GM19468 (cell line): ENCODE results near the gene TMEM237.
"Not testable (repeated sequence)": the region's sequence is repeated elsewhere in the genome, so short reads cannot be mapped to it uniquely, and the experiment has no call there.

Experiments
- ATAC-seq: cut with Tn5 transposase; IDR thresholded peaks from one replicate; pipeline ENCODE4 v1.9.1; 2021; ENCODE audit warnings: mild to moderate bottlenecking, moderate library complexity, moderate number of reproducible peaks; ENCODE audit not compliant: unreplicated experiment; ENCODE audit errors: extremely low read depth

TMEM237 gene, protein sequence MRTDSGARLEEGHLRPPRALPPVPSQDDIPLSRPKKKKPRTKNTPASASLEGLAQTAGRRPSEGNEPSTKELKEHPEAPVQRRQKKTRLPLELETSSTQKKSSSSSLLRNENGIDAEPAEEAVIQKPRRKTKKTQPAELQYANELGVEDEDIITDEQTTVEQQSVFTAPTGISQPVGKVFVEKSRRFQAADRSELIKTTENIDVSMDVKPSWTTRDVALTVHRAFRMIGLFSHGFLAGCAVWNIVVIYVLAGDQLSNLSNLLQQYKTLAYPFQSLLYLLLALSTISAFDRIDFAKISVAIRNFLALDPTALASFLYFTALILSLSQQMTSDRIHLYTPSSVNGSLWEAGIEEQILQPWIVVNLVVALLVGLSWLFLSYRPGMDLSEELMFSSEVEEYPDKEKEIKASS

DNA sequence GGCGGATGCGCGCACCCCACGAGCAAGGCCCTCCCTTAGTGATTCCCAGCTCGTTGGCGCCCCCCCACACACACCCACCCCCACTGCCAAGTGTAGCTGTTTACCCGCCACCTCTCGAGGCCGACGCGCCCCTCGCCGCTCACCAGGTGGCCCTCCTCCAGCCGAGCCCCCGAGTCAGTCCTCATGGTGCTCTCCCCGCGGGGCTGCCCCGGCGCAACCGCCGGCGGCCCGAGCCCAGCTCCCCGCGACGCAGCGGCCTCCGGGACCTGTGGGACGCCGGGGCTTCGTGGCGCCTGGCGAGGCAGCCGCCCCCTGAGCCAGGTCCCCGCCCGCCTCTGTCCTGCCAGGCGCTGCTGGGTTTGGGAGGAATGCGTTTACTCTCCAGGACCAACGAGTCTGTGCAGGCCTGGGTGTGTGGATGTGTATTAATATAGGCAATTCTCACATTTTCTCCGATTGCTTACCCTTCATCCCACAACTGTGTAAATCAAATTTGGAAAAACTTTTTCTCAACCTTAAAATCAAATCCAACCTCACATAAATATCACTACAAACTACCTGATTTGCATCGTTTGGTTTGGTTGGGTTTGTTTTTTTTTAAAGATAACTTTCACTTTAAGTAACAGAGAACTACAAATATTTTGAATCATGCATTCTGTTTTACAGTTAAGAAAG is at the start of gene TMEM237:
Gene TMEM237, minus strand, starts transcription at position 288 of the 675 bp plus-strand sequence. Its CDS starts 103 bp downstream, at position 185.
- no peak for ATAC-seq

DNA sequence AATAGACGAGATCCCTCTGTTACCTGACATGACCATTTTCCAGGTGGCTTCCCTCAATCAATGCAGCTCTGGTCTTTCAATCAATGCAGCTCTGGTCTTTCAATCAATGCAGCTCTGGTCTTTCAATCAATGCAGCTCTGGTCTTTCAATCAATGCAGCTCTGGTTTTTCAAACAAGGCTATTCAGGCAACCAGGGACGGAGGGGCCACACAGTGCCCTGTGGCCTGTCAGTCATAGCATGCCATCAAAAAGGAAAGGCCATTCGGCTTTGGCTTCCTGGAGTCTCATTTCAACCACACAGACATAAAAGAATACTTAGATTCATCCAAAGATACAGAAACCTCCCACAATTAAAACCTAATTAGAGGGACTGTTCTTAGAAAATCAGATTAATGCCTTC is 41.9 kb upstream of the TMEM237 start:
- no peak for ATAC-seq

DNA sequence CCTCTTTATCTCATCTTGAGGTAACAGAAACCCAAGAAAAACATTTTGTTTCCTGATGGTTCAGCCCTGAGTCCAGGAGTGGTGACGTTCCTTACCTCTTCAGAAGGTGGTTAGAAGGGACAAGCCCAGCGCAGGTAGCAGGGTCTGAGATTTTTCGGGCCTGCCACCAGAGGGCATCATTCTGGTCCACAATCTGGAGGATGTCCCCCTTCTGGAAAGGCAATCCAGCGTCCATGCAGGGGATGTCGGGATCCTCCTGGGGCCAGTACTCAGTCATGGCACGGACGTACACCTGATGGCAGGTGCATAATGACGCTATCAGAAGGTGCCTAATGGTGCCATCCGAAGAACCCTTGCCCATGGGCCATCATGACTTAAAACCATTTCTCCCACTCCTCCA is 37.4 kb upstream of the TMEM237 start:
- no peak for ATAC-seq

DNA sequence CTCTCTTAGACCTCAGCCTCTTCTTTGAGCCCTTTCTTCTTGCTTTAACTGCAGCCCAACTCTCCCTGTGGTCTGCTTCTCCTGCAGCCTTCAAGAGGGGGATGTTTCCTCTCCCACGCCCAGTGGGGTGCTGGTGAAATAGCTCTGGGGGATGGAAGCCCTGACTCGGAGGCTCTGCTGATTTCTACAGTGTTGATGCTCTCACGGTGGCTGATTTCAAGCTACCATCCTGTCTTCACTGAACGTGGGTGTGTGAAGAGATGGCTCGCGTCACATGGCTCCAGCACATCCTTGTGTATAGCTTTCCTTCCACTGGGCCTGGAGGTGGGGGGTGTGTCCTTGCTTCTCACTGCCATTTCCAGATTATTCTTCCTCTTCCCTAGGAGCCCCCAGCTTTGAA is 35.1 kb upstream of the TMEM237 start:
- no peak for ATAC-seq

DNA sequence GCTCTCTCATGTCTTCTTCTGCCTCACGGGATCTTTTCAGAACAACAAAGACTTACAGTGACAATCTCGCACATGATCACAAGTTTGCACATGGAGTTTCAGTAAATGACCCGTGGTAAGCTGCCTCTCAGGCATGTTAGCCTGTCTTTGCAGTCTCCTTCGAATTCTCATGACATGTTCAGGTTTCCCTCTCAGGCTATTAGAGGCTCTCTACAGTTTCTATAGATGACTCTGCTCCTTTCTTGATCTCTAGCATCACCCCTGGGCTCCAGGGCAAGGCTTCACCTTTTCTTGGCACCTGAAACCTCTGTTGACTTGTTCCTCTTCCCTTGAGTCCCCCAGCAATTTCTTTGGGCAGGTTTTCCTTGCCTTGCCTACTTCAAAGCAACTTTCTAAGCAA is 32.2 kb upstream of the TMEM237 start:
- ATAC-seq = no peak

DNA sequence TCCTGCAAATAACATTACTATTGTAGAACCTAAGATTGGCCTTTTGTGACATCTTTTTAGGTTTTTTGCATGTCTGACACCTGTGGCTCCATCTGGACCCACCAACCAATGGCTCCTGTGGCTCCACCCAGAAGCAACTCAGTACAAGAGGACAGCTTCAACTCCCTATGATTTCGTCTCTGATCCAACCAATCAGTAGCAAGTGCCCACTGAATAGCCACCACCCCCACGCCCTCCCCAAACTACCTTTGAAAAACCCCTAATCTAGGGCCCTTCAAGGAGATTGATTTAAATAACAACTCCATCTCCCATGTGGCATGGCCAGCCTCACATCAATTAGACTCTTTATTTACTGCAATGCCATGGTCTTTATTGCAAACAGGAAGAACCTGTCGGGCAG is 31.5 kb upstream of the TMEM237 start:
- no peak for ATAC-seq

DNA sequence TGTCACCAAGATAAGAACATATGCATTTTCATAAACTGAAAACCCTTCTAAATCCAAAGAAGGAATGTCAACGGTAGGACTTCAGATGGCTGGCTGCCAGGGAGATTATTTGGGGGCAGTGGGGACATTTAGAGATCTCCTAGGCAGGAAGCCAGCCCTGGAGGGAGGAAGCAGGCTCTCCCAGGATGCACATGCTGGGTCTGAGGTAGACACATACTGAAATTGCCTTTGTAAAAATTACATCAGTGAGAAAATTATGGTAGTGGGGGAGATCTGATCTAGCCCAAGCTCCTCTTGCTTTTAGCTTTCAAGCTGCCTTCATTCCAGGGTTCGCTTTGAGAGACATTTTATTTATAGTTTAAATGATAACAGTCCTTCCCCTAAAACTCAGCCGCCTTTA is 31.0 kb upstream of the TMEM237 start:
- no peak for ATAC-seq

DNA sequence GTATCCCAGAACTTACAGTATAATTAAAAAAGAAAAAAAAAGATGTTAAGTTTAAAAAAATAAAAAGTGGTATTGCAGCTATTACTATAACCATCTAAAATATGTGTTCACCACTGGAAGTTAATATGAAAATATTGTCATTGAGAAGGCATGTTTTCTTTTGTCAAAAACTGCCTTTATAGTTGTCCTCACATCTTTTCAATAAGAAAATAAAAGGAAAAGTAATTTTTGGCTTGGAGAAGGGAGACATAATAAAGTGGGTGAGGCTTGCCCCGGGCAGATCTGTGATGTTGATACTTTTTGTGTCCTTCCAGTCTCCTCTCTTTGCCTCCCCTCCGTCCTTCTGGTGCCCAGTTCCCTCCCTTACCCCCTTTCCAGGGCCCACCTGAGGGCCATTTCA is 30.2 kb upstream of the TMEM237 start:
- ATAC-seq = no peak

DNA sequence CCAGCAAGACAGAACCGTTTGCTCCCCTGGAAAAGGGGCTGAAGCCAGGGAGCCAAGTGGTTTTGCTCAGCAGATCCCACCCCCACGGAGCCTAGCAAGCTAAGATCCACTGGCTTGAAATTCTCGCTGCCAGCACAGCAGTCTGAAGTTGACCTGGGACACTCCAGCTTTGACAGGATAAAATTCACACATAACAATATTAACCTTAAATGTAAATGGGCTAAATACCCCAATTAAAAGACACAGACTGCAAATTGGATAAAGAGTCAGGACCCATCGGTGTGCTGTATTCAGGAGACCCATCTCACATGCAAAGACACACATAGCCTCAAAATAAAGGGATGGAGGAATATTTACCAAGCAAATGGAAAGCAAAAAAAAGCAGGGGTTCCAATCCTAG is 27.9 kb upstream of the TMEM237 start:
- ATAC-seq = not testable (repeated sequence)

DNA sequence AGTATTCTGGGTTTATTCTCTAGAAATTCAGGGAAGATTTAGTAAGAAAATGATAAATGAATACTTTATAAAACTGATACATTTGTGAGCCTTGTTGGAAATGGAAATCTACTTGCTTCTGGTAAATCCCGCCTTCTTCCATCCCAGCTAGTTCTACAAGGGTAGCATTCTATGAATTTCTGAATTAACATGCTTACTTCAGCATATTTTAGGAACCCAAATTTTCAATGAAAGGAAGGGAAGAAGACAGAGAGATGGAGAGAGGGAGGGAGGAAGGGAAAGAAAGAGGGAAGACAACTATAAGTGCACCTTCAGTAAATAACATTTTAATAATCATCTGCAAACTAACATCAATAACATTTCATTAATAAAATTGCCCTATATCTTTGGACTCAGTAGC is 26.6 kb upstream of the TMEM237 start:
- ATAC-seq = no peak

DNA sequence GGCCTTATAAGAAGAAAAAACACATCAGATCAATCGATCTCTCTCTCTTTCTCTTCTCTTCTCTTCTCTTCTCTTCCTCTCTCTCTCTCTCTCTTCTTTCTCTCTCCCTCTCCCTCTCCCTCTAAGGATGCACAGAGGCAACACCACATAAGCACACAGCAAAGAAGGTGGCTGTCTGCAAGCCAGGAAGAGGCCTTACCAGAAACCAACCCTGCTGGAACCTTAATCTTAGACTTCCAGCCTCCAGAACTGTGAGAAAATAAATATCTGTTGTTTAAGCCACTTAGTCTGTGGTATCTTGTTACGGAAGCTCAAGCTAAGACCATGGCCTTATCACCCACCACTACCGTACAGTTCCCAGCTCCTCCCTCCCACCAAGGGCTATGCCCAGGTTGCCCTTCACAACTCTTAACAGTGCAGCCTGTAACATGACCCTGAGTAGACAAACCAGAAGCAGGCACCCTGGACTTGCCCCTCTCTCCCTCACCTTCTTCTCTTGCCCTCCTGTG is 25.2 kb upstream of the TMEM237 start:
- ATAC-seq = no peak

DNA sequence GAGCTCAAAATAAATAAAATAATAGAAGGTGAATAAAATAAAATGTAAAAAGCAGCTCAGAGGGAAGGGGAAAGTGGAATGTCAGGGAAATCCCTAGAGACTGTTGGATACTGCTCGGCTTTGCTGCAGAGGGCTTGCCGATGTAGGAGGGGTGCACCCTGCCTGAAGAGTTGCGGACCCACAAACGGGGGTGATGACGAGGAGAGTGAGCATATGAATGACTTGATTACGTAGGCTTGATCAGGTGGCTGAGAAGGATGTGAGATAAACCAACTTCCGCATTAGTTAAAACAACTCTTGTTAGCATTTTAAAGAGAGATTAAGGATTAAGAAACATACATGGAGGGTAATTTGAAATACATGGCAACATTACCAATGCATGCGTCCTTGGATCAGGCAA is 21.0 kb upstream of the TMEM237 start:
- ATAC-seq = no peak

DNA sequence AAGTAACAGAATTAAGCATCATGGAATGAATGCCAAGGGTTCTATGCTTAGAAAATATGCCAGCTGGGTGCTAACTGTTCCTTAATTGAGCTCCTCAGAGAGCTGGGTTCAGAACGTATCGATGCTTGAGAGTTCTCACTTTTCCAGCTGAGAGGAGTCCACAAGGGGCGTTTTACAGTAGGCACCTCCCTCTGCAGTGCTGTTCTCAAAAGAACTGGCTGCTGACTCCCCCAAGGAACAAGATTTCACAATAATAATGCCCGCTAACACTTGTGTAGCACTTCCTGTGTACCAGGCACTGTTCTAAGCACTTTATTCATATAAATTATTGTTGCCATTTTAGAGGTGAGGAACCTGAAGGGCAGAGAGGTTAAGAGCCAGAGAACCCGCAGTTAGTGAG is 18.1 kb upstream of the TMEM237 start:
- no peak for ATAC-seq

DNA sequence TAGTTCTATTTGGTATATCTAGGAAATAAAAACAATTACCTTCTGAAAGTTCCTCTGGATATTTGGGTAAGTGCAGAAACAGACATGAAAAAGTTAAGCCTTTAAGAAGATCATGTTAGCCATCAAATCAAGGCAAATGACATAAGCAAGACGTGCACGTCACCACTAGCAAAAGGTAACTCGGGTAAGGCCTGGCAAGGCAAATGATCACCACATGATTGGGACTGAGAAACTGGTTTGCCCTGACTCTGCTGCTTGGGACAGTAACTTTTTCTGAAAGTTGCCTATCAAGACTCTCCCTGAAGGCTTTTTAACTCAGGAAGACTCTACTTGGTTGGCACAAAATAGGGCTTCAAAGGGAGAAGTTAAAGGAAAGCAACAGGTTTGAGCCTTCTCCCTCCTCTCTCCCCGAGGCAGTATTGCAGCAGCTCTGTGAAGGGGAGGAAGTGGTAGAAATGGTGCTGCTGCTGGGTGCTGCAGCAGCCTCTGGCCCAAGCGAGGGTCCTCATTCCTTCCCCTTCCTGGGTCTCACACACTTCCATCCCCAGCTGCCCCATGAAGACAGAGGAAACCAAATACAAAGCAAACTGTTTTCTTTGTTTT is 17.1 kb upstream of the TMEM237 start:
- no peak for ATAC-seq

DNA sequence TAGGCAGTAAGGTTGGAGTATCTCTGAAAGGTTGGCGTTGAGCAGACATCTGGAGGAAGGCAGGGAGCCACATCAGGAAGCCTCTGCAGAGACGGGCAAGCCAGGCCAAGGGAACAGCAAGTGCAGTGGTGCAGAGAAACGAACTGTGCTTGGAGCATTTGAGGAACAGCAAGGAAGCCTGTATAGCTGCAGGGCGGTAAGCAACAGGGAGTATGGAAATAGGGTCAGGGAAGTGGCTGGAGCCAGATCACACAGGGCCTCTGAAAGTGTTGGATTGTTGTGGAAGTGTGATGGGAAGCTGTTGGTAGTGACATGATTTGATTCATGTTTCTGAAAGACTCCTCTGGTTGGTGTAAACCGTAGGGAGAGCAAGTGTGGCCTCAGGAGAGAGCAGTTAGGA is 13.4 kb upstream of the TMEM237 start:
- no peak for ATAC-seq

DNA sequence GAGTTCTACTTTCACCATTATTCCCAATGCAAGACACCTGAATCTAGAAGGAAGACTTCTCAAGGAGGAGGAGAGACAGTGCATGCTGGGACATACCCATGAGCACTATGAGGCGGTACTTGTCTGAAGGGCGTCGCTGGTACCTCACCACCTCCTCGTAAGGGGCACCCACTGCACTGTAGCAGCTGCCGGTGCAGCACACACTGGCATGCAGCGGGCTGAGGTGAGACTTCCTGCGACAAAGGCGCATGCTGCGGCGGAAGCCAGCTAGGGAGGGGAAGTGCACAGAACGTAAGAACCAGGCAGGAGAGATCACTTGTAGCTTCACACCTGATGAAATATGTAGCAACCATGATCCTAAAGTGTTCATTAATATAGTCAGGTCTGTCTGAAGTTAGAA is 12.8 kb upstream of the TMEM237 start:
- ATAC-seq = no peak

DNA sequence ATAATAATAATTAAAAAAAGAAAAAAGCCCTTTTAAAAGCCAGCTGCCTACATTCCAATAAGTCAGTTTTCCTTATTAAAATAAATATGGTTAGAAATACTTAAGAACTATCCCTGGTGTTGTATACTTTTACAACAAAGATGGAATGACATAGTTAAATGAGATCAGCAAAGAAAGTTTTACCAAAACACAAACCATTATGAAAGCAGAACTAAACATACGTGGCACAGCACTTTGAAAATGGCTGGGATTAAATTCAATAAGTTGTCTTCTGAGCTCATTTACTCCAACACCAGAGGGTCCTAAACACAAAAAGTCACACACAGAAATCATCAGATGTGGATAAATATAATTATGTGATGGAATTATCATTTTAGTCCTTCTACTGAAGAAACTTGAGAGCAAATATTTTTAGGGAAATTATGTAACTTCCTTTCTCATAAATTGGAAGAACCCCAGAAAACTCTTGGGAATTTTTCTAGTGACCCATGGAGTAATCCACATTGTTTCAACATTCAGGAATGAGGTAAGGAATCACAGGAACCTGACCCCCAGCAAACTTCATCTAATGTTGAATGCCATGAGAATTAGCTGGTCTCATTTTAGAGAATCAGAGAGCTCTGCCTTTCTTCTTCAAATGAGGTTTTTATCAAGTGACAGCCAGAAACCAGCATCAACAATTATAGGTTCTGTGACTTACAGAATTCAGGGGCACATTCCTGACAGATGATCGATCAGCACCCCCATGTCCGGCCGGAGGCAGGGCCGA is 11.5 kb upstream of the TMEM237 start:
- no peak for ATAC-seq

DNA sequence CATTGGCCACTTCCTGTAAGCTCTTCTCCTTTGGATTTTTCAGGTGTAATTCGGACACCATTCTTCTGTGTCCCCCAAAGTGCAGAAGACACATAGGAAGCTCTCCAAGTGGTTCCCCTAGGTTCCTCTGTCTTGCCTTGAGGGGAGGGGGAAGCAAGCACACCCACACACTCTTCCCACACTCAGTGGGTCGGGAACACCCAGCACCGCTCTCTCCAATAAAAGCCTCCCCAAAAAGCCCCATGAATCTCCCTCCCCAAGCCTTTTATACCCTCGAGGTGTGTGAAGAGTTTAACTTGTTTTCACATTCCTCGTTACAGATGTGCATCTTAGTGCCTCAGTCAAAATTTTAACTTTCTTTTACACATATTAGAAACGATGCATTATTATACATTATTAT is 9.9 kb upstream of the TMEM237 start:
- no peak for ATAC-seq

DNA sequence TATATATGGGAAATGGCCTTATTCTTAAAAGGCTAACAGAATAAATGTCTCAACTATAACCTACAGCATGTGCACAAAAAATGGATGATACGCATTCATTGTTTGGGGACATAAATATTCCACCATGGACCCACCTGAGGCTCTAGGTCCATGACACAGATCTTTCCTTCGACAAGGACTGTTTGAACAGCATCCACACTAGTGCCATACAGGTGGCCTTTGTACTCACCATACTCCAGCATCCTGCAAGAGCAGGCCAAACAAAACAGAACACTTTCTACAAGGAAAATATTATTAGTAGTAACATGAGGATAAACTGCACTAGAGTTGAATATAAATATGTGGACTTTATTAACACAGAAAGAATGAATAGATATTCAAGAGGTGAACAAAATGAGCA is 6.1 kb upstream of the TMEM237 start:
- ATAC-seq = no peak

DNA sequence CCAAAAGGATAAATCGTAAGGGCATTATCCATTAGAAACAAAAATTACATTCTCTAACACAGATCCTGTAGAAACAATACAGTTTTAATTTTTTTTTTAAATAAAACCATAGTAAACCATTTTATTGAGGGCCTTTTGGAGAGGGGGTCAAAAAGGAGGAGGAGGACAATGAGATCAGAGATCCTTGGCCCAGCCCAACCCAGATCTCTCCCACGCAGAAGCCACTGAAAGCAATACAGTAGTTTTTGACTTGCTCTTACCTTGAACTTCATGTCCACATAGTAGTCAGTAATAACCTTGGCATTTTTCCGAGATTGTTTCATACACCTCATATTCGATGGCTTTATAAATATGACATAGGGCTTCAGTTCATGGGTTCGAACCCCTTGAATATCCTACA is 4.1 kb upstream of the TMEM237 start:
- no peak for ATAC-seq

DNA sequence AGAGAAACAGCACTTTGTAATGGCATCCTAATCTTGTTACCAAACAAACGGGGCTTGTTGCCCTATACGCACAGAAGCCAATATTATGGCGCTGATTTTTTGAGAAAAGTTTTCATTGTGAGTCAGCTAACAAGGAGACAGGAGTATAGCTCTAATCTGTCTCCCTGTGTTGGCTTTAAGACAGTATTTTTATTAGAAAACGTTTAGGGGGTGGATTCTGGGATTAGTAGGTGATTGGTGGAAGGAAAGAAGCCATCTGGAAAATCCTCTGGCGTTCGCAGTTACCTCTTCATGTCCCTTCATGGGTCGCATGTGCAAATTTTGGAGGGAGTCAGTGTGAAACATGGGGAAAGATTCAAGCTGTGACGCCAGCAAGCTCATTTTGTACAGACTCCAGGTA is 698 bp upstream of the TMEM237 start:
- no peak for ATAC-seq
